H9 (cell line): ENCODE data around the gene C10orf71. TPM values are rescaled to one million over a fixed set of nuclear protein-coding genes. Genes with fewer than 3 reads are reported as not detected.
A peak's percentile ranks its signal among the peaks of the same experiment; 100 is the strongest.

Experiments used
- DNase-seq: peaks from one replicate; pipeline ENCODE4 v3.0.0-alpha.2; 2017
- H2AFZ ChIP-seq: one replicate; pipeline ENCODE4 v1.6.1; 2013; ENCODE audit warnings: mild to moderate bottlenecking, low read length, control low read depth, moderate library complexity
- H2AK5ac ChIP-seq: 2 replicates; pipeline ENCODE4 v1.6.1; 2013; ENCODE audit warnings: low read length, control low read depth, mixed read lengths; ENCODE audit not compliant: insufficient read length
- H2BK120ac ChIP-seq: one replicate; pipeline ENCODE4 v1.6.1; 2013; ENCODE audit warnings: low read depth, mild to moderate bottlenecking, low read length, control low read depth, inconsistent platforms; ENCODE audit not compliant: poor library complexity, severe bottlenecking
- H2BK12ac ChIP-seq: 2 replicates; pipeline ENCODE4 v1.6.1; 2013; ENCODE audit warnings: low read length, control low read depth, mixed read lengths, low read depth; ENCODE audit not compliant: insufficient read length
- H2BK15ac ChIP-seq: 2 replicates; pipeline ENCODE4 v1.6.1; 2013; ENCODE audit warnings: low read depth, low read length, control low read depth
- H2BK20ac ChIP-seq: one replicate; pipeline ENCODE4 v1.6.1; 2013; ENCODE audit warnings: low read depth, mild to moderate bottlenecking, low read length, control low read depth, inconsistent platforms; ENCODE audit not compliant: poor library complexity, severe bottlenecking
- H2BK5ac ChIP-seq: 2 replicates; pipeline ENCODE4 v1.6.1; 2013; ENCODE audit warnings: low read length, control low read depth, mixed read lengths; ENCODE audit not compliant: insufficient read length
- H3K14ac ChIP-seq: 2 replicates; pipeline ENCODE4 v1.6.1; 2013; ENCODE audit warnings: low read length, control low read depth; ENCODE audit not compliant: insufficient read depth
- H3K18ac ChIP-seq: 2 replicates; pipeline ENCODE4 v1.6.1; 2013; ENCODE audit warnings: low read depth, mild to moderate bottlenecking, mixed read lengths, low read length, control low read depth; ENCODE audit not compliant: insufficient read length
- H3K23ac ChIP-seq: 2 replicates; pipeline ENCODE4 v1.6.1; 2013; ENCODE audit warnings: low read length, control low read depth, mixed read lengths, low read depth; ENCODE audit not compliant: insufficient read length
- H3K23me2 ChIP-seq: 2 replicates; pipeline ENCODE4 v1.6.1; 2013; ENCODE audit warnings: low read depth, mild to moderate bottlenecking, mixed read lengths, low read length, control low read depth; ENCODE audit not compliant: insufficient read length, poor library complexity, severe bottlenecking
- H3K27ac ChIP-seq: 2 replicates; pipeline ENCODE4 v1.5.1; 2013; ENCODE audit warnings: low read length, control low read depth, mixed read lengths, low read depth; ENCODE audit not compliant: insufficient read length
- H3K27me3 ChIP-seq: 2 replicates; pipeline ENCODE4 v1.6.1; 2013; ENCODE audit warnings: low read length, control low read depth, inconsistent platforms; ENCODE audit not compliant: insufficient read depth
- H3K4ac ChIP-seq: 2 replicates; pipeline ENCODE4 v1.6.1; 2013; ENCODE audit warnings: low read depth, mild to moderate bottlenecking, control low read depth, inconsistent platforms, low read length, moderate library complexity
- H3K4me1 ChIP-seq: 2 replicates; pipeline ENCODE4 v1.6.1; 2013; ENCODE audit warnings: low read length, control low read depth, inconsistent platforms; ENCODE audit not compliant: insufficient read depth
- H3K4me2 ChIP-seq: 2 replicates; pipeline ENCODE4 v1.6.1; 2013; ENCODE audit warnings: low read length, control low read depth, mixed read lengths; ENCODE audit not compliant: insufficient read length, insufficient read depth
- H3K56ac ChIP-seq: 2 replicates; pipeline ENCODE4 v1.6.1; 2013; ENCODE audit warnings: low read depth, mild to moderate bottlenecking, mixed read lengths, low read length, control low read depth; ENCODE audit not compliant: insufficient read length
- H3K79me1 ChIP-seq: 2 replicates; pipeline ENCODE4 v1.6.1; 2013; ENCODE audit warnings: low read depth, mild to moderate bottlenecking, moderate library complexity, low read length, control low read depth, inconsistent platforms; ENCODE audit not compliant: insufficient read depth, poor library complexity, severe bottlenecking
- H3K79me2 ChIP-seq: 2 replicates; pipeline ENCODE4 v1.6.1; 2013; ENCODE audit warnings: low read length, control low read depth, inconsistent platforms; ENCODE audit not compliant: insufficient read depth
- H3K9ac ChIP-seq: 2 replicates; pipeline ENCODE4 v1.6.1; 2013; ENCODE audit warnings: low read length, control low read depth, mixed read lengths; ENCODE audit not compliant: insufficient read length; ENCODE audit errors: extremely low read depth
- H3K9me3 ChIP-seq: one replicate; pipeline ENCODE4 v1.6.1; 2013; ENCODE audit warnings: low read depth, low read length, inconsistent platforms; ENCODE audit not compliant: control insufficient read depth
- H3T11ph ChIP-seq: one replicate; pipeline ENCODE4 v1.6.1; 2013; ENCODE audit warnings: mild to moderate bottlenecking, low read length, control low read depth, inconsistent platforms
- H4K20me1 ChIP-seq: one replicate; pipeline ENCODE4 v1.6.1; 2013; ENCODE audit not compliant: control insufficient read depth, insufficient read length, insufficient read depth
- H4K5ac ChIP-seq: 2 replicates; pipeline ENCODE4 v1.6.1; 2013; ENCODE audit warnings: low read depth, mild to moderate bottlenecking, mixed read lengths, low read length, control low read depth; ENCODE audit not compliant: insufficient read length
- H4K8ac ChIP-seq: replicated peaks from 2 replicates; pipeline ENCODE4 v1.6.1; 2013; ENCODE audit warnings: low read length, control low read depth, mixed read lengths, low read depth; ENCODE audit not compliant: insufficient read length
- H4K91ac ChIP-seq: 2 replicates; pipeline ENCODE4 v1.6.1; 2013; ENCODE audit warnings: low read depth, mild to moderate bottlenecking, moderate library complexity, mixed read lengths, low read length, control low read depth; ENCODE audit not compliant: insufficient read length
- H3K27ac Mint-ChIP-seq, 3 experiments: 2 replicates in 2 of 3; 3 replicates in 1 of 3; pipeline ENCODE4 v1.8.0; 2020 to 2021; ENCODE audit warnings: mixed read lengths in 3 of 3, mild to moderate bottlenecking in 1 of 3, moderate library complexity in 1 of 3
- H3K27me3 Mint-ChIP-seq: 2 replicates; pipeline ENCODE4 v1.8.0; 2021; ENCODE audit warnings: low read depth, mild to moderate bottlenecking, moderate library complexity, mixed read lengths
- H3K36me3 Mint-ChIP-seq, 3 experiments: 2 replicates in 2 of 3; 3 replicates in 1 of 3; pipeline ENCODE4 v1.8.0; 2020 to 2021; ENCODE audit warnings: low read depth in 3 of 3, mixed read lengths in 3 of 3; ENCODE audit not compliant: insufficient read depth in 1 of 3
- H3K4me1 Mint-ChIP-seq, 2 experiments: 2 replicates each; pipeline ENCODE4 v1.8.0; 2020; ENCODE audit warnings: mixed read lengths in 2 of 2
- H3K4me3 Mint-ChIP-seq, 2 experiments: 2 replicates in 1 of 2; 3 replicates in 1 of 2; pipeline ENCODE4 v1.8.0; 2020 to 2021; ENCODE audit warnings: mild to moderate bottlenecking in 2 of 2, mixed read lengths in 2 of 2, moderate library complexity in 1 of 2
- H3K9me3 Mint-ChIP-seq, 2 experiments: 2 replicates in 1 of 2; 3 replicates in 1 of 2; pipeline ENCODE4 v1.8.0; 2020; ENCODE audit warnings: mild to moderate bottlenecking in 2 of 2, mixed read lengths in 2 of 2, moderate library complexity in 1 of 2
- WGBS: extraction: QIAGEN DNeasy Blood & Tissue Kit; methylation state at CpG from one replicate; pipeline ENCODE4 v1.1.7; 2013; ENCODE audit warnings: missing lambda C conversion rate, low lambda C conversion rate, mixed read lengths; ENCODE audit not compliant: insufficient read length; ENCODE audit errors: extremely low coverage; 5-methylcytosine and 5-hydroxymethylcytosine counted together
- total RNA-seq: library from RNA; stranded (reverse); gene quantifications from 2 replicates; pipeline ENCODE4 v1.2.1, GENCODE V29; 2021
- TF ChIP-seq, protein P1 (sequence below): fragments of 200-600 bp; sonication (generic); conservative IDR thresholded peaks from 3 replicates; pipeline ENCODE4 v1.8.0; 2021; ENCODE audit warnings: antibody characterized with exemption, mild to moderate bottlenecking

C10orf71 gene
- total RNA-seq, 1 experiment from 2014 or later, result not detected

DNA sequence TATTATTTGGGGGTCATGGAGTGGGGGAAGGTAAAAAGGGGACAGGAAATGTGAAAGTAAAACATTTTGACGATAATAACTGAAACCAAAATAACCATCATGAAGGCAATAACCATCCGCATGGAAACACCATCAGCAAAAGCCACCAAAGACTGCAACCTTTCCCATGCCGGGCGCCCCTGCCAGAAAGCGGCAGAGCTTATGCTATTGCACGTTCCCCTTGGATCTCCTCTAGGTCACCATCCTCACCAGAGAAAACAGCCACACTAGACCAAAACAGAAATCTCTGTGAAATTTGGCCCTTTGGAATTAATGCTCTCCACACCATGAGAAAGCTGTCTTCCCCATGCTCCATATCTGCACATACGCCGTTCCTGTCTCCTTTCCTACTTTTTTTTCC, 65.8 kb downstream of the C10orf71 start:
- Histone ChIP-seq H2BK20ac (no peak overlapping the region), H3K9me3 (no peaks in the 10 kb centered on the region), H2BK15ac (no peak overlapping the region), H4K91ac (no peak overlapping the region), H3K23me2 (no peaks in the 10 kb centered on the region), H3K4me1 (peaks cover 4% of the 10 kb centered on the region), H2AK5ac (no peak overlapping the region), H3K9ac (no peak overlapping the region), H4K5ac (no peak overlapping the region), H3K79me1 (no peaks in the 10 kb centered on the region), H3K14ac (no peak overlapping the region), H2AFZ (no peak overlapping the region), H2BK12ac (no peak overlapping the region), H3K18ac (no peak overlapping the region), H3K27ac (no peak overlapping the region), H3K79me2 (no peaks in the 10 kb centered on the region), H3T11ph (no peak overlapping the region), H2BK120ac (no peak overlapping the region), H4K20me1 (no peaks in the 10 kb centered on the region), H3K4ac (no peak overlapping the region), H3K4me2 (no peak overlapping the region), H2BK5ac (no peak overlapping the region), H4K8ac (no peak overlapping the region), H3K27me3 (no peaks in the 10 kb centered on the region), H3K23ac (no peak overlapping the region), H3K56ac (no peak overlapping the region)
- H3K27me3 Mint-ChIP-seq, result peaks cover 4% of the 10 kb centered on the region
- DNase-seq, result no peak
- 0 out of 7 replicates have a peak overlapping the region, but pooled peaks of 1 of the 3 experiments have one; percentile 34 for H3K27ac Mint-ChIP-seq
- H3K36me3 Mint-ChIP-seq, result no peaks in the 10 kb centered on the region
- no CpG with 5 or more reads among the region's 8 CpGs for WGBS
- no peak overlapping the region for H3K4me3 Mint-ChIP-seq
- TF ChIP-seq, protein P1, sequence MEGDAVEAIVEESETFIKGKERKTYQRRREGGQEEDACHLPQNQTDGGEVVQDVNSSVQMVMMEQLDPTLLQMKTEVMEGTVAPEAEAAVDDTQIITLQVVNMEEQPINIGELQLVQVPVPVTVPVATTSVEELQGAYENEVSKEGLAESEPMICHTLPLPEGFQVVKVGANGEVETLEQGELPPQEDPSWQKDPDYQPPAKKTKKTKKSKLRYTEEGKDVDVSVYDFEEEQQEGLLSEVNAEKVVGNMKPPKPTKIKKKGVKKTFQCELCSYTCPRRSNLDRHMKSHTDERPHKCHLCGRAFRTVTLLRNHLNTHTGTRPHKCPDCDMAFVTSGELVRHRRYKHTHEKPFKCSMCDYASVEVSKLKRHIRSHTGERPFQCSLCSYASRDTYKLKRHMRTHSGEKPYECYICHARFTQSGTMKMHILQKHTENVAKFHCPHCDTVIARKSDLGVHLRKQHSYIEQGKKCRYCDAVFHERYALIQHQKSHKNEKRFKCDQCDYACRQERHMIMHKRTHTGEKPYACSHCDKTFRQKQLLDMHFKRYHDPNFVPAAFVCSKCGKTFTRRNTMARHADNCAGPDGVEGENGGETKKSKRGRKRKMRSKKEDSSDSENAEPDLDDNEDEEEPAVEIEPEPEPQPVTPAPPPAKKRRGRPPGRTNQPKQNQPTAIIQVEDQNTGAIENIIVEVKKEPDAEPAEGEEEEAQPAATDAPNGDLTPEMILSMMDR, result no peak
- no peaks in the 10 kb centered on the region; a peak in 1 of 5 replicates for H3K9me3 Mint-ChIP-seq
- H3K4me1 Mint-ChIP-seq, result peaks cover 13 to 15% of the 10 kb centered on the region in 2 experiments
